ENCODE data around the gene LUZP1.

Gene LUZP1

DNA sequence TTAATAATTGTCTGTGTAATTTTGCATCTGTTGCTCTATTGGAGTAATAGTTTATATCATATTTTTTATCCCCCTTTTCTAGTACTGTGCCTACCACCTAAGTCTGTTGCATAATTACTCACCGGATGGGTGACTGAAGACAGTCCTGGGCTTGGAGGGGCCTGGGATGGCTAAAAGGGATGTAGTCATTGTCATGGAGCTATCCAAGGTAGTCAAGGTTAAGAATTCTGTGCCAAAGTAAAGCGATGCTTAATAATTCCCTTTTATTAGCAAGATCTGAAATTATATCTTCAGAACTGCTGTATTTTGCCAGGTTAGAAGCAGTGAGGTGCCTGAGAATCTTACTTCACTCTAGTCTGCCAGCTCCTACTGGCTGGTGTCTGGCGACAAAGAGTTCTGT is 87.8 kb downstream of the LUZP1 start:
- DNase-seq = no peak

DNA sequence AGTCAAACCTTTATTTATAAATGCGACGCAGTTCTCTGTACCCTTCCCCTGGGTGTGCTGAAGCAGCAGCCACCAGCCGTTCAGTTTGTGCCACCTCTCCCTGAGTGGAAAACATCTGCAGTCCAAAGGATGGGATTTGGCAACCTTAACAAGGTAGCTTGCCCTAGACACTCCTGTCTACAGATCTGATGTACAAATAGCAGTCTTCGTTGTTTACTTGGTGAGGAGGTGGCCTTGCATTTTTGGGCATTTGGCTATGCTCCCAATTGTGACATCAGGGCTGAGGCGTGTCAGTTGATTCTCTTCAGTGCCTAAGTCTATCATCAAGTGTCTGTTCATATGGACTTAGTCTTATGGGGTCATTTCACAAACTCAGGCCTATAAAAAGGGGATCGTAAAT is 89.6 kb downstream of the LUZP1 start:
- DNase-seq = no peak

DNA sequence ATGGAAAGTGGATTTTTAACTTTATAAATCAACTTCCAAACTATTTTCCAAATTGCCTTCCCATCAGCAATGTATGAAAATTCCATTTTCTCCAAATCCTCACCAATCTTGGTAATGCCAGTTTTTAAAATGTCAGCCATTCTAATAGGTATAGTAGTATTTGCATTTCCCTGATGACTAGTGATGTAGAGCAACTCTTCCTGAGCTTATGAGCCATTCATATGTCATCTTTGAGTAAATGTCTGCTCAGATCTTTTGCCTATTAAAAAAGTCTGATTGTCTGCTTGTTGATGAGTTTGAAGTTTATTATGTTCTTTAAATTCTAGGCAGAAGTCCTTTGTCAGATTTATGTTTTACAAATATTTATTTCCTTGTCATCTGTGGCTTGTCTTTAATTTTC is 94.6 kb downstream of the LUZP1 start:
- no peak for DNase-seq

DNA sequence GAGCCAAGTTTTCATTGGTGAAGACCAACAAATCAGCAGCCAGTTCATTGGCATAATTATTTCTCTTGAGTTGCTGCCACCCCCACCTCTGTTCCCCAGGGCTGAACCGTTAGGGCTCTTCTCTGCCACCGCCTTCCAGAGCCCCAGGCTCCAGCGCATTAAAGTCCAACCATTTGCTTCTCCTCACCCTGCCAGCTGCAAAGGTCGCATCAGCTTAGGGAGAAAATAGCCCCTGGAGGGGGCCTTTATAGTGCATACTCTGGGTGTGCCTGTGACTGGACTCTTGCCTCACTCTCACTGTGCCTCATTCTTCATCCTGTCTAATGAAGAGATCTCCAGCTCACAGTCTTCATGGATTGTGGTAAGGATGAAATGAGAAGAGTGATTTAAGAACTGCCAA is 99.0 kb downstream of the LUZP1 start:
- no peak for DNase-seq

DNA sequence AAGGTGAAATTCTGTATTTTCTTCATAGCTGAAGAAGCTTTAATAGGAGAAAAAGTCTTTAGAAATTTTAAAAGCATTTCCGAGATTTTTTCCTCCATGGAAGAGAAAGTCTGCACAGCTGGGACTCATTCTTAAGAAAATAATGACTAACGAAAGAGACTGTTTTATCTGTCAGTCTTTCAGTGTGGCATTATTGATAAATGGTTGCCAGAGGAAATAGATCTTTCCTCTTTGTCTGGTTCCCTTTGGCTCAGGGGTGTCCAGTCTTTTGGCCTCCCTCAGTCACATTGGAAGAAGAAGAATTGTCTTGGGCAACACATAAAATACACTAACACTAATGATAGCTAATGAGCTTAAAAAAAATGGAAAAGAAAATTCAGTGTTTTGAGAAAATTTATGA is 99.5 kb downstream of the LUZP1 start:
- no peak for DNase-seq

DNA sequence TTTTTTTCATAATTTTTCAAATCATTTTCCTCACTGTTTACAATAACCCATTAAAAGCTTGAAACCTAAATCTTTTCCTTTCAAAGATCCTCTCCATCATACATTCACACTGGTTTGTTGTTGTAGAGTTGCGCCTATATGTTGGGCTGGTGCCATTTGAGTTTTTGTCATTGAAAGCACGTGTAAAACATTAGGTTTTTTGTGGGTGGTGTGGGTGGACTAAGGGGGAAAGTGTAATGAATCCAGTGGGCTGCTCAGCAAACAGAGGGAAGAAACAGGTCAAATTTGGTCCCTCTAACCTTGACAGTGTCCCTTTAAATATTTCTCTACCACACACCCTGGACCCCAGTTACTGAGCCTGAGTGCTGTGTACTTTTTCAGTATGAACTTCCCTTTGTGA is 102.6 kb downstream of the LUZP1 start:
- DNase-seq = no peak

DNA sequence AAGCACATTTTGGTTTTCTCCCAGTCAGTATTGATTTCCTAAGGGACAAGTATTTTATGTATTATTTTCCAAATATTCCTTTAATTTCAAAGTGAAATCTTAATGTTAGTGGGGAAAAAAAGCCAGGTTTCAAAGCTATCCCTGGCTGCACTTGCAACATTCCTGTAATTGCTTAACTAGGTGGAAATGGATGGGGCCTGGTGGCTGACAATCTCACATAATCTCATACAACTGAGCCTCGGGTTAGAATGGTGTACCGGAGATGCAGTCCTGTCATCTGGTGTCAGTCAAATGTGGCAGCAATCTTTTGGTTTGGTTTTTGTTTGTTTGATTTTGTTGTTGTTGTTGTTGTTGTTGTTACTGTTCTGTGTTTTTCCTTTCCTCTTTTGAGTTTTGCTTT is 103.3 kb downstream of the LUZP1 start:
- no peak for DNase-seq

DNA sequence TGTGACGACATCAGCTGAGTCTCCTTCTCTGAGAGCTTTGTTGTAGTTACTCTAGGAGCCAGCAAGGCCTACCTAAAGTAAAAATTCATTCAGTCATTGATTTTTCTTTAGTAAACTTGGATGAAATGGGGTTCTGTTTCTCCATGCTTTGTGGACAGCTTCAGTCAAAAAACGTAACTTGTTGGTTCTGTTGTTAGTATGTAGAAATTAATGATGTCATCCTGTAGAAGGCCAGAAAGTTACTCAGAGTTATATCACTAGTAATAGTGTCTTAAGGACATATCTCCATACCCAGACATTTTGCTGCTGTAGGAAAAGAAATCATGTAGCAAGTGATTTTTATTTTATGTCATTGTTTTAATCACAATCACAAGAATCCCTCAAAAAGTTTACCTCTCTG is 106.4 kb downstream of the LUZP1 start:
- DNase-seq = no peak

DNA sequence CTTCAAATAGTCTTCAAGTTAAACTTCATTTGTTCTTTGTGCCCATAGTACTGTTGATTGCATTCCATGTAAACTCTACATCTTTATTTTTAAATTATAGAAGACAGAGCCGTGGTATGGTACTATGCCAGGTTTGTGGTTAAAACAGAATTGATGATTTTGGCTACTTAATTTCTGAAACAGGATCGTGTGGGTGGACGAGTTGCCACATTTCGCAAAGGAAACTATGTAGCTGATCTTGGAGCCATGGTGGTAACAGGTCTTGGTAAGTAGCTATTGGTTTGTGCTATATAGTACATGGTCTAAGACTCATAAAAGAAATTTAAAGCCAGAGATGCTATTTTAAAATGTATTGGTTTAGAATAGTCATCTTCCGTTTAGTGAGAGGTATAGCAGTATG is 111.4 kb downstream of the LUZP1 start:
- no peak for DNase-seq

DNA sequence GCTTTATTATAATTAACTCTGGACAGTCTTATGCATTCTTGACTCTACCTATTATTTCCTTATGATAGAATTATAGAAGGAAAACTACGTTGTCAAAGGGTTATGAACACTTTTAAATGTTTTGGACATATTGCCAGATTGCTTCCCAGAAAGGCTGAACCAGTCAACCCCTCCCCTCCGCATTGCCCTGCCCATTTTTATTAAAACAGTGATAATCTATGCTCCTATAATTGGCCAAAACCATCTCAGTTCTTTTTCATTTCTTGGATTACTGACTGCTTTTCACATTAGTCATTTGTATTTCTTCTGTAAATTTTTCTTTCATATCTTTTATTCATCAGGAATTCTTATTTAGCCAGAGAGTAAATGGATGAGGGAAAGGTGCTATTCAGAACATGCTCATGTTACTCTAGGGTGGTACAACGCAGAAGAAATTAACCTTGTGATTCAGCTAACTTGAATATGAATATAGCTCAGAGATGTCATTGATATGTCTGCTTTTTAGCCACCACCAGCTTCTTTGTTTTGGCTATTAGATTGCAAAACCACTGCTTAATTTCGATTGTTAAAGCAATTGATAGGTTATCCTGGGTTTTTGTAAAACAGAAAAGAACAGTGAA is 117.3 kb downstream of the LUZP1 start:
- no peak for DNase-seq

DNA sequence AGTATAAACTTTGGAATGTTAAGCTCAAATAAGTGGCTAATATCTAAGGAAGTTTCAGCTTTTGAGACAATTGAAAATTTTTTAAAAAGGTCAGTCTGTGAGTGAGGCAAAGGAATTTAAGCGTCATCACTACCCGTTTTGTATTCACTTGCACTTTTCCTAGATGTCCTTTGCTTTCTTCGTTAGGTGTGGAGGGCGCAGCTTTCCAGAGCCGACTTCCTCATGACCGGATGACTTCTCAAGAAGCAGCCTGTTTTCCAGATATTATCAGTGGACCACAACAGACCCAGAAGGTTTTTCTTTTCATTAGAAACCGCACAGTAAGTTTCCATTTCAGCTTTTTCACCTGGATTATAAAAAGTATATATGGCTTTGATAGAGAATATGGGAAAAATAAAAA is 118.5 kb downstream of the LUZP1 start:
- no peak for DNase-seq

DNA sequence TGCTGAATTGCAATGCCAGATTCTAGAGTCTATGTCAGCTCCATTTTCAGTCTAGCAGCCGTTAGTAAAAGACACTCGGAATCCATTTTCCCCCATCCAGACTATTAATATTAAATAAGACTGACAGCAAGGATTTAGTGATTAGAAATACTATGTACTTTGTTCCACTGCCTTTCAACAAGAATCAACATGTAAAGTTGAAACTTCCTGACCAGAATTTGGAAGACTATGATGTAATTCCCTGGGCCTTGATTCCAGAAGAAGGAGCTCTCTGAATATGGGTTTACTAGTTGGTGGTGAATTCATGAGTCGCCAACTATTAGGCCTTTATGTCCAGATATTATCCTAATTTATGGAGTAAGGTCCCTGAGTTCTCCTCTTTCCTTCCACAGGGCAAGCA is 124.6 kb downstream of the LUZP1 start:
- no peak for DNase-seq

DNA sequence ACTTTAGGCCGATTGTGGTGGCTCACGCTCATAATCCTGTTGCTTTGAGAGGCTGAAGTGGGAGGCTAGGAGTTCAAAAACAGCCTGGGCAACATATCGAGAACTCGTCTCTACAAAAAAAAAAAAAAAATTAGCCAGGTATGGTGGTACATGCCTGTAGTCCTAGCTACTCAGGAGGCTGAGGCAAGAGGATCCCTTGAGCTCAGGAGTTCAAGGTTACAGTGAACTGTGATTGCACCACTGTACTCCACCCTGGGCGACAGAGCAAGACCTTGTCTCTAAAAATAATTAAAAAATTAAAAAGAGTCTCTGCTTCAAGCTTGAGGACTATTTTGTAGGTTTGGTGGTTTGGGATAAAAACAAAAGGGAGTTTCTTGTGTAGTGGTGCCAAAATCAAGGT is 128.1 kb downstream of the LUZP1 start:
- no peak for DNase-seq

DNA sequence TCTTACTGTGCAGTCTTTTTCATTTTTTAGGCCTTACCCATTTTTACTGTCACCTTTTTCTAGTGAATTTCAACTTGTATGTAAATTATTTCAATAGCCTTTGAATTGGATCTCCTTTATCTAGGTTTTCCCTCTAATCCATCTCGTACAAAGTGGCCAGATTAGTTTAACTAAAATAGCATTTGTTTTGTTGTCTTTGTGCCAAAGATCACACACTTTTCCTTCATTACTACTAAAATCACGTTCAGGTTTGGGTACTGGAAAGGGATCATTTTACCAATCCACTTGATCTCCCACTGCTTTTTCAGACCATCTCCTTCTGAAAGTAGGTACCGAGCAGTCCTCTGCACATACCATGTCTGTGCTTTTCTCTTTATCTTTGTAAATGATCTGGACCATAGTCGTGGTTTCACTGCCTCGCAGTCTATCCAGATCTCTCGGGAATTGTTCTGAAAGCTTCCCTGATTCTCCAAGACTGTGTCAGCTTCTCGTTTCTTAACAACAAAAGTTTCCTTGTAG is 129.3 kb downstream of the LUZP1 start:
- no peak for DNase-seq

DNA sequence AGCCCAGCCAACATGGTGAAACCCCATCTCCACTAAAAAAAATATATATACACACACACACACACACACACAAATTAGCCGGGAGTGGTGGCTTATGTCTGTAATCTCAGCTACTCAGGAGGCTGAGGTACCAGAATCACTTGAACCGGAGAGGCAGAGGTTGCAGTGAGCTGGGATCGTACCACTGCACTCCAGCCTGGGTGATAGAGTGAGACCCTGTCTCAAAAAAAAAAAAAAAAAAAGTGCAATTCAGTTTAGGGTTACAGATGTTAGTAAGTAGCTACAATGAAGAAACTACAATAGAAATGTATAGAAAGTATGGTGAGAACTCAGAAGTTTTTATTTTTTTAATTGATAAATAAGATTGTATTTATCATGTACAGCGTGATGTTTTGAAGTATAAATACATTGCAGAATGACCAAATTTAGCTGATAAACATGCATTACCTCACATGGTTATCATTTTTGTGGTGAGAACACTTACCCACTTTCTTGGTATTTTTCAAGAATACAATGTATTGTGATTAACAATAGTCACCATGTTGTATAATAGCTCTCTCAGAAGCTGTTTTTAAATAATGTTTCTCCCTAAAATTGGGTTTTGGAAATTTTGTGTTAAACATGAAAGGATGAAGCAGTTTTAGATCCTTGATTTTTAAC is 131.4 kb downstream of the LUZP1 start:
- no peak for DNase-seq

DNA sequence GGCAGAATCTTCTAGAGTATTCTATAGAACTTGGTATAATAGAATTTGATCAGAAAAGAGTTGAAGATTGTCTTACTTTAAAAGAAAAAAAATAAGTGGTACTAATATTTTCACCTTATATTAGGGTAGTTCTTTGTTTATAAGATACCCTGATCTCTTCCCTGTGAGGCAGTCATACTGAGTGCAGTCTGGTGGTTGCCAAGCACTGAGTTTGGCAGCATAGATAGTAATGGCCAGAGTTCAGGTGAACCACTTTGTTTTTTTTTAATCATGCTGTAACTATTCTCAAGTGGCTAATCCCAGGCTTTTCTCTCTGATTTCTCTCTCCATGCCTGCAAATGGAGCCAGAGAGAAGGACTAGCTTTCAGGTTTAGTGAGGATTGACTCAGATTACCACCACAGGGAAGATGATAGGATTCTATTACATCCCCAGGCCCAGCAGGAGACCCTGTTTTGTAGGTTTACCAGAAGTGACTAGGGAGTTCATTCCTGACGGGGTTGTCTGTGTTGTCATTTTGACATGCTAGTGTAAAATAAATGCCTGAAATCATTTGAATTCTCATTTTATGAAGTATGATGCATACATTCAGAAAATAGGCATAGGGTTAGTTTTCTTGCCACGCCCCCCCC is 132.7 kb downstream of the LUZP1 start:
- DNase-seq = peak in 1 of 2 experiments; percentile 4
